Measurements from ENCODE around the gene NDUFV1.
"Not testable (repeated sequence)": the region's sequence is repeated elsewhere in the genome, so short reads cannot be mapped to it uniquely, and the experiment has no call there.

The NDUFV1 gene

GRCh38 chr11:67626970-67627369 is 20.2 kb downstream of the NDUFV1 start:
- no peak for DNase-seq (ENCODE audit: low read depth in 3 of 3, low spot score in 1 of 3)

DNA sequence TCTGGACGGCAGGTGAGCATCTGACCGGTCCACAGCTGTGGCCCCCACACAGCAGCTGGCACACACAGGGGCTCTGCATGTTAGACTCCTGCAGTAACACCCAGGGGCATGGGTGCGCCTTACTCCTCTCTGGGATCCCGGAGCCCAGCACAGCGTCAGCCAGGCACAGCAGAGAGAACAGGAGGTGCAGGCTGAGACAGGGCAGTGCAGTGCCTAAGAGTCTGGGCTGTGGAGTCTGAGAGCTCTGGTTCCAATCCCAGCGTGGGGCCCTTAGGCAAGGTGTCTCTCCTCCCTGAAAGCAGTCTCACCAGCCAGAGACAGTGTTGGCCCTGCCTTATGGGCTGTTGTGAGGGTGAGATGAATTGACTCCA is 20.7 kb downstream of the NDUFV1 start:
- no peak for DNase-seq (ENCODE audit: low read depth in 3 of 3, low spot score in 1 of 3)

- no peak for DNase-seq (ENCODE audit: low read depth in 3 of 3, low spot score in 1 of 3)
Observed at GRCh38 chr11:67627812-67628624, 21.3 kb downstream of the NDUFV1 start.

GRCh38 chr11:67628710-67629385 is 22.1 kb downstream of the NDUFV1 start:
- no peak for DNase-seq (ENCODE audit: low read depth in 3 of 3, low spot score in 1 of 3)

DNA sequence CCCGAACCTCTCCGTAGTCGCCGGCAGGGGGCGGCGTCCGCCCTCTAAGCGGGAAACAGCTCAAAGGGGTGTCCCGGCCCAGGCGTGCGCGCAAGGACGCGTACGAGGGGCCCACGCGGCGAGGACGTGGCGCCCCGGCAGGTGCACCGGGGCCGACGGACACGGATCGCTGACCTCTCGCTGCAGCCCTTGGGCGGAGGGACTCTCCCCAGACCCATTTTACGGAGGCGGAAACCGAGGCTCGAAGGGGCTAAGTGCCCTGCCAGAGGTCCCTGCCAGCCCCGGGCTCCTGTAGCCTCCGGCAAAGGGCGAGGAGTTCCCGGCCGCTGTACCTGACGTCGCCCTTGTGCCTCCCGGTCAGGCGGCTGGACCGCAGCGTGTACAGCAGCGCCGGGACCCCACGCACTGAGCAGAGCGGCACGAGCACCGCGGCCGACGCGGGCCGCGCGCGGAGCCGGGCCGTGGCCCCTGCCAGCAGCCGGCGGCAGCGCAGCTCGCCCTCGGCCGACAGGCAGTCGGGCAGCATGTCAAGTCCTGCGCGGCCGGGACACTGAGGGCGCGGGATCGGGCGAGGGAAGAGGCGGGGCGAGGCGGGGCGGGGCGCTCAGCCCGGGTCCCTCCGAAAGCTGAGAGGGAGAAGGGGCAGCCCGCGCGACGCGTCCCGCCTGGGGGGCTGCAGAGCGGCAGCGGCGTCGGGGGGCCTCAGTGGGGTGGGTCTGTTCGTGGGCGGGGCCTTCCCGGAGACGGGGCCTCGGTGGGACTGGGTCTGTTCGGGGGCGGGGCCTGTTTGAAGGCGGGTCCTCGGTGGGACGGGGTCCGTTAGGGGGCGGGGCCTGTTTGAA is 22.9 kb downstream of the NDUFV1 start, which contains the start of gene NUDT8:
NUDT8 (minus strand) TSS at position 552 of the 842 bp plus-strand sequence; CDS start at position 526, 26 bp downstream.
- DNase-seq (ENCODE audit: low read depth in 3 of 3, low spot score in 1 of 3), result peak; percentile 64 to 80 (median 67)

- peak; percentile 84 to 93 (median 87) for DNase-seq (ENCODE audit: low read depth in 3 of 3, low spot score in 1 of 3)
Observed at GRCh38 chr11:67630228-67630942, 23.6 kb downstream of the NDUFV1 start.

DNA sequence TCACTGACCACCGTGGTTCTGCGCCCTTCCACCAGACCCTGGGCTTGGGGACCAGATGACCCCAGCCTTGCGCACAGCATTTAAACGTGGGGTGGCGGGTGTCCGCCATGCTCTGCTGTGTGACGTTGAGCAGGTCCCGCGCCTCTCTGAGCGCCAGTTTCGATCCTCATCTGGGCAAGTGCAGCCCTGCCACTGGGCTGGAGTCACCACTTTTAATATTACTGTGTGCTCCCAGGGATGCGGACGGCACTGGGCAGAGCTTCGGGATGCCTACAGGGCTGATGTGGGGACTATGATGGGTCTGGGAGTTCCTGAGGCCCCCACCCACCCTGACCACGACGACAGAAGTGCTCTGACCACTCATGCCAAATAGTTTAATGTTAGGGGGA is 24.2 kb downstream of the NDUFV1 start:
- no peak for DNase-seq (ENCODE audit: low read depth in 3 of 3, low spot score in 1 of 3)

DNA sequence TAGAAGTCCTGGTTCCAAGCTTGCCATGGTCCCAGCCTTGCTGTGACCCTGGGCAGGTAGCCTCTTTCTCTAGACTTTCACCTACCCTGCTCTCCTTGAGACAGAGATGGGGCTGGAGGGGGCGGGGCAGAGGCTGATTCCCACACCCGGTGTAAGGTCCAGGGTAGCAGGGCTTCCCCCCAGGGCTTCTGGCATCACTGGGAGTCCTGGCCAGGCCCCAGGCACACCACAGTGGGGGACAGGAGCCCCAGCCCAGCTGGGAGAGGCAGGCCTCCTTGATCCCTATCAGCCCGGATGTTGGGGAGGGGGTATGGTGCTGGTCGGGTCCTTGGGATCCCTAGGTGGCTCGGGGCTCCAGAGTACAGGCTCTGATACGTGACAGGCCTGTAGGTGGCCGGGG is 24.7 kb downstream of the NDUFV1 start:
- DNase-seq (ENCODE audit: low read depth in 3 of 3, low spot score in 1 of 3), result no peak

GRCh38 chr11:67631853-67632174 is 25.1 kb downstream of the NDUFV1 start:
- DNase-seq (ENCODE audit: low read depth in 3 of 3, low spot score in 1 of 3), result no peak

GRCh38 chr11:67632175-67632981 is 25.6 kb downstream of the NDUFV1 start:
- no peak for DNase-seq (ENCODE audit: low read depth in 3 of 3, low spot score in 1 of 3)

DNA sequence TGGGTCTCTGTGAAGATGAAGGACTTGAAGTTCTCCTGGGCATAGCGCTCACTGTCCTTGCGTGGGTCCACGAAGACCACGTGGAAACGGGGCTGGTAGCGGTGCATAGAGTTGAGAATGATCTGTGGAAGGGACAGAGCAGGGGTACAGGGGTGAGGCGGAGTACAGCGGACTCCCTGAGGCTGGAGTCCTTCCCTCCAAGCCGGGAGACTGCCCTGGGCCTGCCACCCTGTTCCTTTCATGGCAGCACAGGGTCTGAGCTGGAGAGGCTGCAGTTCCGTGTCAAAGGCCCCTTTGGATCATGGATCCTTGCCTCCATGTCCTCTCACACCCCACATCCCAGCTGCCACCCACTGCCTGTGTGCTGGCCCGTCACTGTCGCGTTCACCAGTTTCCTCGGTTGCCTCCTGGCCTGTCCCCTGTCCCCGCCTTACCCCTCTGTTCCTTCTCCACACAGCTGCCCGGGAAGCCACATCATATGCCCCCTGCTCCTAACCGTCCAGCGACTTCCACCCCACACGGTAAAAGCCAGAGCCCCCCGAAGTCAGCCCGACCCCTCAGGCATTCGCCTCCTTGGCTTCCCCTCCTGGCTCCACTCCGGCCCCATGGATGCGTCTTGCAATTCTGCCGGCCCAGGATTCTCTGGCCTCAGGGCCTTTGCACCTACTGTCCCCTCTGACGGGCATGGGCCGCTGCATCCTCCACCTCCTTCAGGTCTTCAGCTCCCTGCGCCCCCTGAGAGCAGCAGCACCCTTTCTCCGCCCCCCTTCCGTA is 26.4 kb downstream of the NDUFV1 start:
- DNase-seq (ENCODE audit: low read depth in 3 of 3, low spot score in 1 of 3), result no peak

DNA sequence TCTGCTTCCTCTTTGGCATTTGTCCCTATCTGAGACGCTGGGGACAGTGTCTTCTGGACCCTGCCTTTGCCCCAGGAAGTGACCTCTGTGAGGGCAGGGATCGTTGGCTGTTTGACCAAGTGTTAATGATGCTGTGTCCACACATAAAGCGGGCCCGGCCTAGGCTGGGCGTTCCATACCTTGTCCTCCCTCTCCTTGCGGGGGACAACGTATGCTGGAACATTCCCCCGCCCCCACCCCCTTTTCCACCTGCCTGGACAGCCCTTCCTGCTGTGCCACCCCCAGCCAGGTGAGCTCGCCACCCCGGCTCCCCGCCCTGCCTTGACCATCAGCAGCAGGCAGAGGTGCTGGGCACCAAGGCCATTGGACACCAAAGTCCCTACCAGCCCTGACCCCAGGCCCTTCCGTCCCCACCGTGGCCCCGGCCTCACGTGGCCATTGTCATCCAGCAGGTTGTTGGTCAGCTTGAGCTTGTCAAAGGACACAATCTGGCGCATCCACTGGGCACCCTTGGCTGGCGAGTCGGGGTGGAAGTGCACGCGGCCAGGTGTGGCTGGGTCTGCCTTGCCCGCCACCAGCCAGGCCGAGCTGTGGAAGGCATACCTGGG is 27.1 kb downstream of the NDUFV1 start:
- no peak for DNase-seq (ENCODE audit: low read depth in 3 of 3, low spot score in 1 of 3)

DNA sequence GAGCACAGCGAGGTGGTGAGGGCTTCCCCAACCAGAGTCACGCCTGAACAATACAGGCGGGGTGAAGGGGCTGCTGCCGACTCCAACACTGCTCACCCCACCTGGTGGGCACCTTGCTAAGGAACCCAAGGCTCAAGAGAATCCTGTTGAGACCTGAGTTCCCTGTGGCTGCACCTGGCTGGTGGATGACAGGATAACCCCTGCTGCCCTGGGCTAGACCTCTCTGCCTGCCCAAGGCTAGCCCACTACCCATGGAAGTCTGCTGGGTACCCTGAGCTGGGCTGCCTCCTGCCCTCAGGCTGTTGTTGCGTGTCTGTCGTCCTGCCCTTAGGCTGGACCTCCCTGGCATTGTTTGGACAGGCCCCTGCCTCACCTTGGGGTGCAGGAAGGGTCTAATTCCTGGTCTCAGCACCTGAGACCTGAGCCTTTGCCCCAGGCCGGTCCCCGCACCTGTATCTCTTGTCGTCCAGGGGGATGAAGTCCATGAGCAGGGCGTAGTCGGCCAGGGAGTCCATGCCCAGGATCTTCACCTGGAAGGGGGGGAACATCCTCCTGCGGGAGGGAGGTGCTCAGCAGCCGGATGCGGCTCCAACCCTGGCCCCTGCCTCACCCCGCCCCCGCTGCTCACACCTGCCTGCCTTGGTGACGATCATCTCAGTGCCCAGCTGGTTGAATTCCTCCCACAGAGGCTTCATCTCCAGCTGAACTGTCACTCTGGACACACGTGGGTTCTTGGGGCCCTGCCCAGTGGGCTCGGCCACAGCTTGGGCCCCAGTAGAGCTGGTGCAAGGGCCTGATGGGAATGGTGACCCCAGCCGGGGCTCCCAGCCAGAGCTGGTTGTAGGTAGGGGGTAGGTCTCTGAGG is 27.9 kb downstream of the NDUFV1 start:
- DNase-seq (ENCODE audit: low read depth in 3 of 3, low spot score in 1 of 3), result no peak

- DNase-seq (ENCODE audit: low read depth in 3 of 3, low spot score in 1 of 3), result no peak
Observed at GRCh38 chr11:67635231-67635521, 28.4 kb downstream of the NDUFV1 start.

- DNase-seq (ENCODE audit: low read depth in 3 of 3, low spot score in 1 of 3), result no peak
Observed at GRCh38 chr11:67636962-67637361, 30.2 kb downstream of the NDUFV1 start.

DNA sequence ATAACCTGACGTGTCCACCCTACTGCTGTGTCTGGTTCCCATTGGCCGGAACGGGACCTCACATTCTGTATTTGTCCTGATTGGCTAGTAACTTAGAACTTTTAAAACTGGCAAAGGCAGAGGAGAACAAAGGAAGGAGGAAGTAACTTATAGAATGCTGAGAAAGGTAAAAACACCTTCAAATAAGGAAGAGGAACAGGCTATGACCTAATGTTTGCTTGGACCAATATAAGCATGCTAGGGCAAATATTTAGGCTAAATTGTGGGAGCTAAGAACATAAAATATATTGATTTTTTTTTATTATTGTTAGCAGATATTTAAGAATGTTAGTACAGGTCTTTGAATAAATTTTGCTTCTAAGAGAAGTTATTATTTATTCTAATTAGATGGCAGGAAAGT is 30.7 kb downstream of the NDUFV1 start:
- DNase-seq (ENCODE audit: low read depth in 3 of 3, low spot score in 1 of 3), result not testable (repeated sequence)

DNA sequence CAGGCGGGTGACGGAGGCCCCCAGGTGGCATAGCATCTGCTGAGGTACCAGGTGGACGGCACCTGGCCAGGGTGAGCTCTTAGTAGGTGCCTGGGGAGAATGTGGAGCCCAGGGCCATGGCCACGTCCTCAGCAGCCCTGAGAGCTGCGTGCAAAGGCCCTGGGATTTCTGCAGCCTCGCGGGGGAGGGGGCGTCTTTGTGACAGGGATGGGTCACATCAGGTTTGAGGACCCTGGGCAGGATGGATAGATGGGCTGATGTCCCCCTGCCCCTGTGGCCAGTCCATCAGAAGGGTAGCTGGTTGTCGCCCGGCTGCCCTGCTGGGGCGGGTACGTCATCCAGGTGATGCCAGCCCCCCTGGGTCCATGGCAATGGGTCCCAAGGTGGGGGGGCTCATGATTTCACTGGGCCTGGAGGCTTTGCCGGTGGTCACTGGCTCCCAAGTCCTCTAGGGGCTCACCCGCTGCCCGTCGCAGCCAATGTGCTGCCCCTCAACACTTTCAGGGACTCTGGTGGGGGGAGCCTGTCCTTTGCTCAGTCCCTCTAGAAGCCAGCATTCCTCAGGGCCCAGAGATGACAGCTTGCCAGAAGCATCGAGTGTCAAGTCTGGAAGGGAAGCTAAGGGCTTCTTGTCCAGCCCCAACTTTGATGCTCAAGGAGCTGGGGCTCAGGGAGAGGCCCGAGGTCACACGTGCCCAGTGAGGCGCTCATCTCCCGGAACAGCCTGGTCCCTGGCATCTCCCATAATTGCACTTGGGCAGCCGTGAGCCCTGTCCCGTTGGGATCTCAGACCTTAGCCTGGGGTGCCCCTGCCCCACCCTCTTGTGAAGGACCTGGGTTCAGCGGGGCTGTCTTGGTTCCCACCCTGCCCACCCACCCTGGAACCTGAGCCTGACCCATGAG is 32.0 kb downstream of the NDUFV1 start:
- DNase-seq (ENCODE audit: low read depth in 3 of 3, low spot score in 1 of 3), result no peak
